HCT116 (cell line): ENCODE data around the gene GRIN2A.

Experiments
- TF ChIP-seq, protein P1 (sequence below), 3 experiments: fragments of 200-600 bp in 1 of 3; sonication (generic) in 1 of 3; IDR thresholded peaks in 2 of 3; conservative IDR thresholded peaks in 1 of 3; 2 replicates each; pipeline ENCODE4 v1.5.1; 2012 to 2017; ENCODE audit warnings: low read depth in 2 of 3, low read length in 2 of 3, antibody characterized with exemption in 1 of 3, borderline replicate concordance in 1 of 3, control low read depth in 1 of 3, mild to moderate bottlenecking in 1 of 3, mixed read lengths in 1 of 3, mixed run types in 1 of 3, moderate library complexity in 1 of 3; ENCODE audit not compliant: insufficient read depth in 1 of 3
- TF ChIP-seq, protein P2 (sequence below): IDR thresholded peaks from 2 replicates; pipeline ENCODE4 v1.6.1; 2012

DNA sequence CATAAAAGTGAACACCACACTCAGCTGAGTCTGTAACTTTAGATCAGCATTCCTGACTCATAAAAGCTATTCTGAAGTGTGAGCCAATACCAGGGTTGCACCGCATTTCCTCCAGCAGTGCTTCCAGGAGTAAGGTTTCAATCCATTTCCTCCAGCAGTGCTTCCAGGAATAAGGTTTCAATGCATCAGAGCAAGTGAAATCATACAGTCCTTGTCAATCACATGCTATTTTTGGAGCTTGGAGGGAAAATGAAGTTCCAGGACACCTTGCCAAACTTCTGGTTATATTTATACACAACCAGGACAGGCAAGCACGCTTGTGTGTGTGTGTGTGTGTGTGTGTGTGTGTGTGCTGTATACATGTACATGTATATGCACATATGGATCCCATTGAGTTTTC, 327.6 kb downstream of the GRIN2A start:
- TF ChIP-seq, protein P1, sequence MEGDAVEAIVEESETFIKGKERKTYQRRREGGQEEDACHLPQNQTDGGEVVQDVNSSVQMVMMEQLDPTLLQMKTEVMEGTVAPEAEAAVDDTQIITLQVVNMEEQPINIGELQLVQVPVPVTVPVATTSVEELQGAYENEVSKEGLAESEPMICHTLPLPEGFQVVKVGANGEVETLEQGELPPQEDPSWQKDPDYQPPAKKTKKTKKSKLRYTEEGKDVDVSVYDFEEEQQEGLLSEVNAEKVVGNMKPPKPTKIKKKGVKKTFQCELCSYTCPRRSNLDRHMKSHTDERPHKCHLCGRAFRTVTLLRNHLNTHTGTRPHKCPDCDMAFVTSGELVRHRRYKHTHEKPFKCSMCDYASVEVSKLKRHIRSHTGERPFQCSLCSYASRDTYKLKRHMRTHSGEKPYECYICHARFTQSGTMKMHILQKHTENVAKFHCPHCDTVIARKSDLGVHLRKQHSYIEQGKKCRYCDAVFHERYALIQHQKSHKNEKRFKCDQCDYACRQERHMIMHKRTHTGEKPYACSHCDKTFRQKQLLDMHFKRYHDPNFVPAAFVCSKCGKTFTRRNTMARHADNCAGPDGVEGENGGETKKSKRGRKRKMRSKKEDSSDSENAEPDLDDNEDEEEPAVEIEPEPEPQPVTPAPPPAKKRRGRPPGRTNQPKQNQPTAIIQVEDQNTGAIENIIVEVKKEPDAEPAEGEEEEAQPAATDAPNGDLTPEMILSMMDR (IDR thresholded peaks at IDR 0.05 in 2 of 3, conservative IDR thresholded peaks at IDR 0.05 in 1 of 3; ENCODE audit: borderline replicate concordance in 1 of 3, insufficient read depth in 1 of 3, low read depth in 2 of 3, low read length in 2 of 3), result no peak
- TF ChIP-seq, protein P2, sequence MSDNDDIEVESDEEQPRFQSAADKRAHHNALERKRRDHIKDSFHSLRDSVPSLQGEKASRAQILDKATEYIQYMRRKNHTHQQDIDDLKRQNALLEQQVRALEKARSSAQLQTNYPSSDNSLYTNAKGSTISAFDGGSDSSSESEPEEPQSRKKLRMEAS, result no peak
